ENCODE measurements around the gene AFF1. TPM values are rescaled to one million over a fixed set of nuclear protein-coding genes. Genes with fewer than 3 reads are reported as not detected.

The AFF1 gene
- polyA plus RNA-seq, 1 donor = 25.1 TPM

GRCh38 chr4:86919561-86920223 lies 15.1 kb upstream of the AFF1 start:
- no peak for DNase-seq (ENCODE audit: low read depth)

GRCh38 chr4:86921608-86922252 lies 13.1 kb upstream of the AFF1 start:
- DNase-seq (ENCODE audit: low read depth) = no peak

GRCh38 chr4:86924811-86925210 lies 10.0 kb upstream of the AFF1 start:
- DNase-seq (ENCODE audit: low read depth) = no peak

GRCh38 chr4:86926435-86927086 lies 8.2 kb upstream of the AFF1 start:
- no peak for DNase-seq (ENCODE audit: low read depth)

GRCh38 chr4:86927843-86928395 lies 6.9 kb upstream of the AFF1 start:
- no peak for DNase-seq (ENCODE audit: low read depth)

GRCh38 chr4:86928400-86929255 lies 6.2 kb upstream of the AFF1 start:
- no peak for DNase-seq (ENCODE audit: low read depth)

- DNase-seq (ENCODE audit: low read depth) = no peak
Observed at GRCh38 chr4:86934147-86934770, 552 bp upstream of the AFF1 start.

GRCh38 chr4:86935566-86935852 lies 698 bp downstream of the AFF1 start:
- DNase-seq (ENCODE audit: low read depth) = no peak

- DNase-seq (ENCODE audit: low read depth) = no peak
Observed at GRCh38 chr4:86935853-86936733, 1.3 kb downstream of the AFF1 start.

GRCh38 chr4:86938771-86939520 lies 4.1 kb downstream of the AFF1 start:
- no peak for DNase-seq (ENCODE audit: low read depth)

GRCh38 chr4:86939729-86940575 lies 5.1 kb downstream of the AFF1 start:
- DNase-seq (ENCODE audit: low read depth) = no peak

- DNase-seq (ENCODE audit: low read depth) = no peak
Observed at GRCh38 chr4:86940920-86941460, 6.2 kb downstream of the AFF1 start.

GRCh38 chr4:86942185-86942666 lies 7.4 kb downstream of the AFF1 start:
- no peak for DNase-seq (ENCODE audit: low read depth)

- DNase-seq (ENCODE audit: low read depth) = no peak
Observed at GRCh38 chr4:86944964-86945781, 10.4 kb downstream of the AFF1 start.

- no peak for DNase-seq (ENCODE audit: low read depth)
Observed at GRCh38 chr4:86946868-86947500, 12.2 kb downstream of the AFF1 start.

- no peak for DNase-seq (ENCODE audit: low read depth)
Observed at GRCh38 chr4:86947501-86948120, 12.8 kb downstream of the AFF1 start.

- no peak for DNase-seq (ENCODE audit: low read depth)
Observed at GRCh38 chr4:86948276-86948675, 13.5 kb downstream of the AFF1 start.

Data from forelimb muscle (tissue), 1 donor.